ENCODE results near the gene GRK3.
"Not testable (repeated sequence)": the region's sequence is repeated elsewhere in the genome, so short reads cannot be mapped to it uniquely, and the experiment has no call there.

GRK3 gene

GRCh38 chr22:25552405-25552804, 12.1 kb upstream of the GRK3 start:
- DNase-seq = not testable (repeated sequence)

- no peak for DNase-seq
Observed at GRCh38 chr22:25553131-25553530, 11.3 kb upstream of the GRK3 start.

- DNase-seq = no peak
Observed at GRCh38 chr22:25554238-25554671, 10.2 kb upstream of the GRK3 start.

- no peak for DNase-seq
Observed at GRCh38 chr22:25554689-25555088, 9.8 kb upstream of the GRK3 start.

- no peak for DNase-seq
Observed at GRCh38 chr22:25555586-25555985, 8.9 kb upstream of the GRK3 start.

- DNase-seq = no peak
Observed at GRCh38 chr22:25557218-25557617, 7.3 kb upstream of the GRK3 start.

GRCh38 chr22:25558341-25558740, 6.1 kb upstream of the GRK3 start:
- DNase-seq = no peak

- not testable (repeated sequence) for DNase-seq
Observed at GRCh38 chr22:25559910-25560309, 4.6 kb upstream of the GRK3 start.

- DNase-seq = not testable (repeated sequence)
Observed at GRCh38 chr22:25561182-25561581, 3.3 kb upstream of the GRK3 start.

- not testable (repeated sequence) for DNase-seq
Observed at GRCh38 chr22:25561927-25562326, 2.5 kb upstream of the GRK3 start.

GRCh38 chr22:25562966-25563760, 1.3 kb upstream of the GRK3 start:
- not testable (repeated sequence) for DNase-seq

GRCh38 chr22:25563761-25564319, 635 bp upstream of the GRK3 start:
- DNase-seq = no peak

GRCh38 chr22:25564979-25565677, 653 bp downstream of the GRK3 start:
- no peak for DNase-seq

GRCh38 chr22:25566186-25566897, 1.9 kb downstream of the GRK3 start:
- DNase-seq = no peak

GRCh38 chr22:25566898-25567235, 2.4 kb downstream of the GRK3 start:
- DNase-seq = no peak

- DNase-seq = no peak
Observed at GRCh38 chr22:25567251-25567675, 2.8 kb downstream of the GRK3 start.

- not testable (repeated sequence) for DNase-seq
Observed at GRCh38 chr22:25568066-25568465, 3.6 kb downstream of the GRK3 start.

- no peak for DNase-seq
Observed at GRCh38 chr22:25569361-25569760, 4.9 kb downstream of the GRK3 start.

GRCh38 chr22:25569983-25570382, 5.5 kb downstream of the GRK3 start:
- no peak for DNase-seq

- DNase-seq = no peak
Observed at GRCh38 chr22:25570486-25570885, 6.0 kb downstream of the GRK3 start.

- not testable (repeated sequence) for DNase-seq
Observed at GRCh38 chr22:25571969-25572707, 7.7 kb downstream of the GRK3 start.

- DNase-seq = no peak
Observed at GRCh38 chr22:25572708-25573171, 8.3 kb downstream of the GRK3 start.
